Lung microvascular endothelial cell (primary cell): Measurements from ENCODE around the gene PKNOX2. TPM values are rescaled to one million over a fixed set of nuclear protein-coding genes. Genes with fewer than 3 reads are reported as not detected.

Source experiments
- DNase-seq, 2 donors: peaks; one replicate each; pipeline versions ENCODE4 v3.0.0 to v3.0.0-alpha.2; 2010; ENCODE audit warnings: low read depth in 2 of 2
- total RNA-seq: library from RNA; depleted of rRNA; stranded (reverse); fragments of >200 nt; gene quantifications from 2 replicates; pipeline ENCODE4 v1.2.1, GENCODE V29; 2014

The PKNOX2 gene
- total RNA-seq, 1 donor from 2014 or later: not detected

DNA sequence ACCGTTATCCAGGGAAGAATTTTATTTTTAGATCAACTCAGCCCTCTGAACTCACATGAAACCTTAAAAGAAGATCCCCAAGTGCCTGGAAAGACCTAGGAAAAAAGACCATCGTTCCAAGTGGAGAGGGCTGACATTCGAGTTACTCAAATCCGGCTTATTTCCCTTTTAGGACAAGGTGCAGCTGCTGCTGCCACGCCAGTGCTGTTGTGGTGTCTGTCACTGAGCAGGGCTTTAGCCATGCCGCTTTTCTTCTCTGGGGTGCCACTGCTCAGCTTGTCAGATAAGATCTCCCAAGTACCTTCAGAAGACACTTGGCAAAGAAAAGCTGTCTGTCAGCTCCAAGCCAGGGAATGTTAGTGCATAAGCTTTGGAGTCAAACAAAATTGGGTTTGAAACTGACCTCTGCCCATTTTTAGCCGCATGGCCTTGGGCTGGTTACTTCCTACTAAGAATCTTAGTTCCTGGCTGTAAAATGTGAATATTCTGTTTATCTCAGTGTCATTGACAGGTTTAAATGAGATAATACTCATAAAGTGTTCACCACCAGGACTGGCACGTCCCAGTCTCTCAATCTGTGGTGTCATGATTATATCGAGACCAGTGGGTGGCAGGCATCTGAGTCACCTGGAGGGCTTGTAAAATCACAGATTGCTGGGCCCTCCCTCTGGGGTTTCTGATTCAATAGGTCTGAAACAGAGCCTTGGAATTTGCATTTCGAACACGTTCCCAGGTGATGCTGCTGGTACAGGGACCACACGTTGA, 117.5 kb downstream of the PKNOX2 start:
- DNase-seq: no peak

DNA sequence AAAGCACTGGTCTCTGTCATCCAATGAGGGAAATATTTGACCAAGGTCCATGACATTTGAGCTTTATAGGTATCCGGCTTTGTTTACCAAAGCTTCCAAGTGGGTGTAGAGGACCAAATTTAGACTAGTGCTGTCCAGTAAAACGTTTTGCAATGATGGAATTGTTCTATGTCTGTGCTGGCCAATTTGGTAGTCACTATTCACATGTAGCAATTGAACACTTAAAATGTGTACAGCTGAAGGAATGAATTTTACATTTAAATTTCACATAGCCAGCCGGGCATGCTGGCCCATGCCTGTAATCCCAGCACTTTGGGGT, 118.0 kb downstream of the PKNOX2 start:
- DNase-seq: no peak

DNA sequence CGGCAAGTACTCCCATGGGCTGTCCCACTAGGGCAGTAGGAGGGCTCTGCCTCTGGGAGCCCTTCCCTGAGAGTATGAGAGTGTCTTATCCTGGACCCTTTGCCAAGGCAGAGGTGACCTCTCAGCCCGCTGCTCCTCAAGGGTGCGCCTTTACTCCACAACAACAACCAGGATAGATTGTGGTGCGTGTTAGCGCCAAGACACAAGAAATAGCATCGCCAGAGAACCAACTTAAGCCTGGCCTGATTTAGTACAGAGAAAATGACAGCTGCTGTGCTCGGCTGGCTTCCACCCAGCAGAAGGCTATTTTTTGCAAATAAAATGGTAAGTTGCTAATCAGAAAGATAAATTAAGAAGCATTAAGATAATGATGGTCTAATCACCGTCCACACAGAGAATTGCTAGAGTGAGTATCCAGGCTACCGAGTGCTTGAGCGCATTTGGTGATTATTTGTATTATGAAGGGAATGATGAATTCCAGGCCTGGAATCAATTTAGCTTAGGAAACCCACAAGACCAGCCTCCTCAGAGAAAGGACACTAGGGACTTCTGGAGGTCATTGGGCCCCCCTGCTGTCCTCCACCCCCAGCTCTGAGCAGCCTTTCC, 119.8 kb downstream of the PKNOX2 start:
- no peak for DNase-seq

DNA sequence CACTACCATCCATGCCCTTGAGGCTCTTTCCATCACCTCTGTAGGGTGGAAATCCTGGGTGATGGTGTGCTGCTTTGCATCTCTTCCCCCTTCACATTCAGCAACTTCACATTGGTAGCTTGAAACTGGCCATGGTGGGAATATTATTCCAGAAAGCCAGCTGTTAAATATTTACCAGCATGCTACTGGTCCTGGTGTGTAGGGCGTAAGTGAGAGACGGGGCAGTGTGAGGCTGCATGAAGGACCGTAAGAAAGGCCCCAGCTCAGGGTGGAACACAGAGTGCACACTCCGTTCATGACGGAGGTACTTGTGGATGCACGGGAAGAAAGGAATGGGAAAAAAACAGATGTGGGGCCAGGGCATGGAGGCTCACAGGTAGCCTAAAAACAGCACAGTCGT, 121.3 kb downstream of the PKNOX2 start:
- DNase-seq: no peak

DNA sequence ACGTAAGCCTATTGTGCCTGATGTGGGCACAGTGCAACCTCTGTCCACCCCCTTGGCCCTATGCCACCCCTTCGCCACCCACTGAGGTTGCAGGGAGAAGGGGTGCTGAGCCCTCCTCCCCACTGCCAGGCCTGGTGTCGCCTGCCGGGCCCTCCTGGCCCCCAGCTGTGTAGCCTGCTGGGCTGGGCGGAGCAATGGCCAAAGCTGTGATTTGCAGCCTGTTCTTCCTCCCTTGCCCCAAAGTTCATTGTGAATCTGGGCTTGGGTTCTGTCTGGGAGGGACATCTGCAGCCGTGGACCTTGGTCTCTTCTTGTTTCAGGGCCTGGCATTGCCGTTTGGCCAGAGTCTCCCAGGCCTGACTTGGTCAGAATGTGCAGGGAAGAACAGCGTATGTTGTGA, 121.9 kb downstream of the PKNOX2 start:
- DNase-seq: no peak

DNA sequence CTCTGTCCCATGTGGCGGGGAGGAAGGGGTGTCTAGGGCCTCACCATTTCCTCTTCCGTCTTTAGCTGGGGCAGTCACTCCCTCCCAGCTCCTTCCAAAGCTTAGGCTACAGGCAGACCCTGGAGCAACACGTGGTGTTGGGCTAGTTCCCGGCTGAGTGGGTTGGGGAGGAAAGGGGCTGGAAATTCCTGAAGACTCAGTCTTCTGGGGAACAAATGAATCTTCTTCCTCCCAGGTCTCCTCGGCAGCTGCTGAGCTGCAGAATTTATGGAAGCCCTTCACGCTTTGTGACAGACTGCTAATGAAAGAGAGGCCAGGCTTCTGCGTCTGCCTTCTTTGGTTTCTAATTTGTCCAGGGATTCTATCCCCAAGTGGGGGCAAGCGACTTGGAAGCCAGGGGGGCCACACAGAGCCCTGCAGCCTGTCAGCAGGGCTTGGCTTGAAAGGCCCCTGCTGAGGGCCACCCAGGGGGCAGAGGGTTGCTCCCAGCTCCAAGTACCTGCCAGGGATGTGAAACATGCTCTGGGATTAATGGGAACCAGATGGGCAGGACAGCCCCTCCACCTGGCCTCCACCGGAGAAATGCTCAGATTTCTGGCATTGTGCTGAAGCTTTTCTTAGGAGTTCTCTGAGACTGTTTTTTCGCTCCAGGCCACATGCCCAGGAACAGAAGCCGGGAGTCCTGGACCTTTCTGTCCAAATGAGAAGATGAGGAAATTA, 123.1 kb downstream of the PKNOX2 start:
- peak in 1 of 2 donors; percentile 23 for DNase-seq

DNA sequence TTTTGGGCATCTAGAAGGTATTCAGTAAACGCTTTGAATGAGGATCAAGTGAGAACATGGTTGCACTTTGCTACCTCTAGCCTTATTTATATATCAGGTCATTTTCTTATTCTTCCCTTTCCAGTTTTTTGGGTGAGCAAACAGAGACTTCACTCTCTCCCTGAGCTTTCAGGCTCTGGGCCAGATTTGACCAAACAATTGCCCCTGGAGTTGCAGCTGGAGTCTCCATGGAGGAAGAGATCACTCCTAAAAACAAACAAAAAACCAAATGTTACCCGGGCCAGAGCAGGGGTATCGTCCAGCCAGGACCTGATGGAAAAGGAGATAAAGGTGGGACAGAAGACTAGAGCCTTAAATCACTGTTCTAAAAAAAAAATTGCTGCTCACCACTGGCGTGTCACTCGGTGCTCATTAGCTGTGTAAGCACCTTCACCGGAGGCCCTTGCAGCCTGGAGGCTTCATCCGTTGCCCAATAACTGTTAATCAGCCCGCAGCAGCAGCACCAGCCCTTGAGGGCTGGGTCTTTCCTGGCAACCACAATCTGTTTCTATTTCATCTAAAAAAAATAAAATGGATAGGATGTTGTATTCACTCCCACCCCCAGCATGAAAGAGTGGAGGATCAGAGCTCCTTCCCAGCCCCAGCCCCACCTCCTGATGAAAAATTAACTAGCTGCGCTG, 125.0 kb downstream of the PKNOX2 start:
- DNase-seq: no peak

DNA sequence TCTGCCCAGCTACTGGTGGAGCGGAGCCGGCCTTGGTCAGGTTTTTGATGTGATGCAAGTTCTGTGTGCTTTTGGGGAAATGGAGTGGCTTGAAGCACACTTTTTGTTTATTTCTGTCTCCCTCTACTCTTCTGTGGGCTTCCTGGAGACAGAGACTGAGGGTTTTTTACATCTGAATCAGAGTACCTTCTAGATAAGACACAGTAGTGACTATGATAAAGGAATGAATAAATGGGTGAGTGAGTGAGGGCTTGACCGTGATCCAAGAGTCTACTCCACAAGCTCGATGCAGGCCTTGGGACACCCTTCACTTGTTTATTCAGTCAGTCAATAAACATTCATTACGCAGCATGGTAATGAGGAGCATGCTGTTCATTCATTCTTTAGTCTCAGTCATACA, 125.7 kb downstream of the PKNOX2 start:
- no peak for DNase-seq

DNA sequence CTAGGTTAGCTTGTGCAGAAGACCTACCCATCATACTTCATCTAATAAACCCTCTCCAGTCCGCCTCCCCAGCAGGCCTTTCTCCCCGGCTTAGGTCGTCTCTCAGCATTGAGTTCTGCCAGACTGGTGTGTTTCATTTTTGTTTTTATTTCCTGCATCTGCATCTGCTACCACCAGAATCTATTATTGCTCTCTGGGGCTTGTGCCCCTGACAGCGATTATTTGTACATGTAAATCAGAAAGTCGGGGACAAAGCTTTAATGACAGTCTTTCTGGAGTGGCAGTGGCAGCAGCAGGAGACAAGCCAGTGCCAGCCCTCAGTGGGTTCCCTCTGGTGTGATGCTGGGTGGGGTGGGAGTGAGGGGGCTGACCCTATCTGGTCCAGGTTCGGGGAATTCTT, 127.5 kb downstream of the PKNOX2 start:
- DNase-seq: no peak

DNA sequence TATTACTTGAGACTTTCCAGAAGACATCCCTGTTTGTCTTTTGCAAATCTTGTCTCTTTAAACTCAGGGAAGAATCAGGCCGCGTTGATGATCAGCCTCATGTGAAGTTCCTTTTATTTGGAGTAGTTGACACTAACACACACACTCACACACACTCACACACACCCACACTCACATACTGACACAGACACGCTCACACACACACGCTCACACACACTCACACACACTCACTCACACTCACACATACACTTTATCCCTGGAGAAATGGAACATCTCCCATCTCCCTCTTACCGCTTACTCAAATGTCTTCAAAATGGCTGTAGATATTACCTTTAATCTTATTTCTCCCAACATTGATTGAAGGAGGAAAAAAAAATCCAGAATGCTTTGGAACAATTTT, 129.0 kb downstream of the PKNOX2 start:
- DNase-seq: no peak

DNA sequence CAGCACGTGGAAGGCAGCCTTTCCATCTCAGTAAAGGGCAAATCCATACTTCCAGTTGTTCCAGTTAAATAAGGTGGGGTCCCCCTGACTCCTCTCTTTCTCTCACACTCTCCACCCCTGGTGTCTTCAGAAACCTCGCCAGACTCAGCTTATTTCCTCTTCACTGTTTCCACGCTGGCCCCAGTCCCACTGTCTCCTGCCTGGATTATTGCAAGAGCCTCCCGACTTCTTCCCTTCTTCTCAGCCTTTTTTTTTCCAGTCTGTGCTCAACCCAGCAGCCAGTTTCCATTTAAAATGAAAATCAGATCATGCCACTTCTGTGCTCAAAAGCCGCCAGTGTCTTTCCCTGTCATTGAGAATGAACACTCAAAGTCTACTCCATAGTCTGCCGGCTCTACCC, 131.4 kb downstream of the PKNOX2 start:
- no peak for DNase-seq

DNA sequence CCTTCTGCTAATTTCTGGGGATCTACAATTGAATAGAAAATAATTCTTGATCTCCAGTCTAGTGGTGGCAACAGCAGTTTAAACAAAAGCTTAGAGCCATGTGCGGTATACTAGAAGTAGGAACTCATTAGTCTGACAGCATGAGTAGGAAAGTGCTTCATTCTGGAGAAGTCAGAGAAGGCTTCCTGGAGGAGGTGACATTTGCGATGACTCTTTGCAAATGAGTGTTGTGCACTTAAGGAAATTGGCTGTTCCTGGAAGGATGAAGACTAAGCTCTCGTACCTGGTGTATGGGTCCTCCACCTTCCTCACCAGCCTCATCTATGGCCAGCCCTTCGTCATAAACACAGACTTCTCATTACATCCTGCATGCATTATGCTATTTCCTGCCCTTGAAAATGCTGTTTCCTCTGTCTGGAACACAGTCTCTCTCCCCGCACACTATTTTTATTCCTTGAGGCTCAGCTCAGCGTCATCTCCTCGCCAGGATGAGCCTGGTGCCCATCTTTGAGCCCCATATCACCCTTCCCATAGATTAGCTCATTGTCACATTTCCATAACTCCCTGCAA, 132.9 kb downstream of the PKNOX2 start:
- peak in 1 of 2 donors; percentile 73 for DNase-seq

DNA sequence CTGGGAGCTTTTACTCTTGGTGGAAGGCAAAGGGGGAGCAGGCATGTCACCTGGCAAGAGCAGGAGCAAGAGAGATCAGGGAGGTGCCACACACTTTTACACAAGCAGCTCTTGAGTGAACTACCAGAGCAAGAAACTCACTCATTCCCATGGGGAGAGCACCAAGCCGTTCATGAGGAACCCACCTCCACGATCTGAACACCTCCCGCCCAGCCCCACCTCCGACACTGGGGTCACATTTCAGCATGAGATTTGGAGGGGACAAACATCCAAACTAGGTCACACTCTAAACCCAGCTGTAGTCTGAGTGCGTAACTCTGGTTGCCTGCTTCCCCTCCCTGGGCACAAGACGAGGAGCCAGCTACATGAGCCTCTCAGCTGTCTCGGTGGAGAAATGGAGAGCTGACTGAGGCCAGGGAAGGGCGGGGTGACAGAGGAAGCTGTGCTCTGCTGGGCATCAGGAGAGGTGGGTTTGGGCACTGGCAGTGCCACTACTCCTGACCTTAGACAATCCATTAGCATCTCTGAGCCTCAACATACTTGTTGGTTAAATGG, 134.6 kb downstream of the PKNOX2 start:
- DNase-seq: no peak

DNA sequence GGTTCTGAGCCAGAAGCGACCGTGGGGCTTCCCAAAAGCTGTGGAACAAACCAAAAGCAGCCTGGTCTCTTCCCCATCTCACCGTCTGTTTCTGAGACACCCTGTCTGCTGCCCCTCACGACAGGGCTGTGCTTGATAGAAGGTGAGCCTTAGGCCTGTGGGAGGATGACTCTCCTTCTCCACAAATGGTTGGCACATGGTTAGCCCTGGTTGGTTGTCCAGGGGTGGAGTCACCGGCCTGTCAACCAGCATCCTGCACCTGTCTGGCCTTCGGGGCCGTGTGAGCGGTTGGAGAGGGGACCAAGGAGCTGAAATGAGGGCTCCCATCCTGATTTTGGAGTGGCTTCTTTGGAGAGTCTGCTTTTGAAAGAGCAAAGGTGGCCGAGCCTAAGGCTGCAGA, 135.3 kb downstream of the PKNOX2 start:
- no peak for DNase-seq

DNA sequence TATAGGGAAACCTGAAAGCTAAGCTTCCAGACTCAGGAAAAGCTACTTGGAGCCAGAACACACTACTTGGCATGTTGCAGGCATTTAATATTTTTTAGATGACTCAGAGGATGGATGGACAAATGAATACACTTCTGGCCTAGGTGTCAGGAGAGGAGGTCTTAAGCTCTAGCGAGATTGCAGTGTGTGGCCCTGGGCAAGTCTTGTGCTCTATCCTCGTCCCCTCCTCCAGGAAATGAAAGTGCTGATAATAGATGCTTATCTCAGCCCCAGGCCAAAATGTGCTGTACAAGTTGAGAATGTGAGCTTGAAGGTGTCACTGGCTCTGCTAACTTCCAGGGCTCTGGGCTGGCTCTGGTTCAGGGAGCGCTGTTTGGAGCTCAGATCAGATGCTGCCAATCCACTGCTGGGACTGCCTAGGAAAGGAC, 136.3 kb downstream of the PKNOX2 start:
- peak; percentile 32 to 75 for DNase-seq

DNA sequence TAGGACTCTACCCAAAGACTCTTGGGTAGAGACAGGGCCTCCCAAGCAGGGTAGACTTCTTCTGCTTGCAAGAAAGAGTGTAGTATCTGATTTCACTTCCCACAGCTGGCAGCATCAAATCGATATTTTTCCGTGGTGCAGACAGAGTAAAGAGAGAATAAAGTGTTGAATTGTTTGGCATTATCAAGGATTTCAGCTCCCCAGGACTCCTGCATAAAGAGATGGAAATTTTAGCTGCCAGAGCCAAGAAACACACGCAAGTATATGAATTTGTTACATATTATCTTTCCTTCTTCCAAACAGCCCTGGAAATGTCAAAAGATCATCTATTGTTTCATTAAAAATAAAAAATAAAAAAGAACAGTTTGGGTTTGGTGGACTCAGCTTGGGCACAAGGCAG, 136.8 kb downstream of the PKNOX2 start:
- peak in 1 of 2 donors; percentile 26 for DNase-seq

DNA sequence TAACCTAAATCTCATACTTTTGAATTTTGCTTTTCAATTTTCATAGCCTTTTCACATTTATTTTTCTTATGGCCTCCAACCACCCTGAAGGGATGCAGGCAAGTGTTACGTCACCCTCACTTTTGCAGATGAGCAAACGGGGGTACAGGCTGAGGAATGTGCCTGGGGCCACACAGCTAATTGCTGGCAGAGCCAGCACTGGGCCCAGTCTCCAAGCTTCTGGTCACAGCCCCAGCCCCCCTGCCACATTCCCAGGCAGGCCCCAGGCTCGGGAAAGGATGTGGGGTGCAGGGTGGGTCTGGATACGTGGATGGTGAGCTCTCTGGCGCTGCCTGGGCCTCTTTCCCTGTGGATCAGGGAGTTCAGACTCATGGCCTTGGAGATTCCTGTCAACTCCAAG, 138.6 kb downstream of the PKNOX2 start:
- DNase-seq: no peak

DNA sequence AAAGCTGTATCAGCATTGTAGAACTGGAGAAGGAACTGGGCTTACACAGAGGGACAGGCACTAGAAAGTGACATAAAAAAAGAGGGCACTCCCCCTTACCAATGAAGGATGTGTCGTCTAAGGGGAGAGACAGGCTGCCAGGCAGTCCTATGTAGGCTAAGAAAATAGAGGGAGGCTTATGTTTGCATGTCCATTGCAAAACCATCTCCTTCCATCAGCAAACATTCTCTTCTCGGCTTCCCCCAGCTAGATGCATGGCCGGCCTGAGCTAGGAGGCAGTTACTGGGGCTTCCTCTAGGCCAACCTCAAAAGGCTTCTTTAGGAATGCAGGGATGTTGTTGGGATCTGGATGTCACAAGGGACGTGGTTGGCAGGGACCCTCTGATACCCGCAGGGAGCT, 139.1 kb downstream of the PKNOX2 start:
- DNase-seq: no peak

DNA sequence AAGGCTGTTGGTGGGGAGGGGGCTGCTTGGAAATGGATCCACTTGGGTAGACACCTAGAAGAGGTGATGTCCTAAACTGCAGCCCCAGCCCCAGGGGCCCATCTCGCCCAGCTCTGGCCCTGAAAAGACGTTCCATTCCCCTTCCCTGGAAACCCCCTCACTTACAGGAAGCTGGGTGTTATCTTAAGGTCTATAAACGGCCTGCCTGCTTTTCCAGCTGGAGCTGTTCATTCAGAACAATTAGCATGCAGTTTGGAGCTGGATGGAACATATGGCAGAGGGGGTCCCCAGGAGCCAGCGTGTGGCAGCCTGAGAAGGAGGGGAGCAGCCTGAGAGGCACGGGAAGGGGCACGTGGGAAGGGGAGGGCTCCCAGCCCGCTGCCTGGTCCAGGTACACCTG, 139.6 kb downstream of the PKNOX2 start:
- DNase-seq: no peak

DNA sequence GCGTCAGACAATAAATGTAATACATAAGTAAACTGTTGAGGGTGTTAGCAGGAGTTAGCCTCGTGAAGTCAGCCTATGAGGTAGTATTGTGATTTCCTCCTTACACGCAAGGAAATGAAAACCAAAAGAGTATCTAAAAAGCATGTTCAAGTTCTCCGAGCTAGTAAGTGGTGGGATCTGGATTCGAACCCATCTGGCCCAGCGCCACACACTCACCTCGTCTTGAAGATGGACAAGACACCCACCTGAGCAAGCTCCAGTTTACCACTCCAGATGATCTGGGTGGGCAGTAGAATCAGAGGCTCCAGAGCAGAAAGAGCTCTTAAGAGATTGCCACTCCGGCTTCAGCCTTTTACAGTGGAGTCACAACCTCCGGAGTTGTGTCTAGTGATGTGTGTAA, 140.3 kb downstream of the PKNOX2 start:
- no peak for DNase-seq

DNA sequence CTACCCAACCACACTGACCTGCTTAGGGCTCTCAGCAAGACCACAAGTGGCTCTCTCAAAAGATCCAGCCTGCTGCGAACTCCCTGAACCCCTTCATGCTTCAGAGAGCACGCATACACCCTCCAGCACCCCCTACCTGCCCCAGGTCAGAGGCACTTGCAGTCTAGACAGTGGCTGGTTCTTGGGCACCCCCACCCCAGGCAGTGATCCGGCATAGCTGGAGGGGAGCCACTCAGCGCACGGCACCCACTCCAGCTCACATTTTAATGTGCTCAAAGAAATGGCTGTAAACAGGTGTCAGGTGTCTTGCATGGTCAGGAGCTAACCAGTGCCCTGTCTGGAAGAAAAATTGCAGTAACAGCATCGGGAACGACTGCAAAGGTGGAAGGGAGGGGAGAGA, 140.8 kb downstream of the PKNOX2 start:
- DNase-seq: no peak

DNA sequence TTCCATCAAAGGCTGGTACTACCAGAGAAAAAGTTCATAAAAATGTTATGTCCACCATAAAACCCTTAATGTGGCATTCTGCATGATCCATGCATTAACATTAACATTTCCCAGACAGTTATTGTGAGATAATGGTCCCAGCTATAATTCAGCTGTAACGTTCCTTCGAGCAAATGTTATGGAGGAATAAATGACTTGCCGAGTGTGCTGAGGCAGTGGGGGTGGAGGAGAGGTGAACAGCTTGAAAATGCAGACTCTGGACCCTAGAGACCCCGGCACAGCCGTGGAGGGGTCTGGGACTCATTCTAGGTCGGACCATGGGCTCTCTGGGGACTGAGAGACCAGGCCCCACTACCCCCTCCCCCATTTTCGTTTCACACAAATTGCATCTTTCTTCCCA, 141.9 kb downstream of the PKNOX2 start:
- no peak for DNase-seq
